ENCODE data around the gene ZC3H11A.
"Not testable (repeated sequence)": the region's sequence is repeated elsewhere in the genome, so short reads cannot be mapped to it uniquely, and the experiment has no call there.

Gene ZC3H11A

GRCh38 chr1:203795441-203796235 lies at the start of gene ZC3H11A, which contains the start of gene ZBED6:
Gene ZC3H11A, plus strand, starts transcription at chr1:203795623. Its CDS starts 21,448 bp downstream, at chr1:203817071.
Gene ZBED6, plus strand, starts transcription at chr1:203795623. Its CDS starts 1,900 bp downstream, at chr1:203797523.
- DNase-seq = peak; percentile 95

DNA sequence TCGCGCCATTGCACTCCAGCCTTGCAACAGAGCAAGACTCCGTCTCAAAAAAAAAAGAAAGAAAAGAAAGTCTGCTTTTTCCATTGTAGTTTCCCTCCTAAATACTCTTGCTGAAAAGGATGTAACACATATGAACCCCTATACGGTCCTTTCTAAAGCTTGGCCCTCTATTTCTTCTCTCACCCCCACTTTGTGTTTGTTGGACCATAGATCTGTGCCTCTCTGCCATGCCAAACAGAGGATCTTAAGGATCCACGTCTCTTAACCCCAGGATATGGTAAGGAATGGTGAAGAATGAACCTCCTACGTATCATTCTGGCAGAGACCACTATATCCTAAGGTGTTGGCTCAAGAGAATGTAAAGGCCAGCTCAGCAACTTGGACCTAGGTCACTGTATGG lies 49.1 kb upstream of the ZC3H11A start:
- DNase-seq = no peak

DNA sequence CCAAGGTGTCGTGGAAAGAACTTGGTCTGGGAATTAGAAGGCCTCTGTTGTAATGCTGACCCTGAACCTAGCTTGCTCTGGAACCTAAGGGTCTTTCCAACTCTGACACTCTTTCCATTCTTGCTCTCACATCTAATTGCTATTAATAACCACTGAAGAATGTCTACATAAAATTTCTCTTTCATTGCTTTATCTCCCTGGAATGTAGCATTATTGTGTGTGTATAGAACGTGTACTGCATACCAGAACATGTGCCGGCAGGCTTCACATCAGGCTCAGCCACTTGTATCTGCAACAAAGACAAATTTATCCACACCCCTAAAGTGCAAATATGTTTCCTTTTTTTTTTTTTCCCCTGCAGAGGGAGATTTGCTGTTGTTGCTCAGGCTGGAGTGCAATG lies 44.4 kb upstream of the ZC3H11A start:
- no peak for DNase-seq

DNA sequence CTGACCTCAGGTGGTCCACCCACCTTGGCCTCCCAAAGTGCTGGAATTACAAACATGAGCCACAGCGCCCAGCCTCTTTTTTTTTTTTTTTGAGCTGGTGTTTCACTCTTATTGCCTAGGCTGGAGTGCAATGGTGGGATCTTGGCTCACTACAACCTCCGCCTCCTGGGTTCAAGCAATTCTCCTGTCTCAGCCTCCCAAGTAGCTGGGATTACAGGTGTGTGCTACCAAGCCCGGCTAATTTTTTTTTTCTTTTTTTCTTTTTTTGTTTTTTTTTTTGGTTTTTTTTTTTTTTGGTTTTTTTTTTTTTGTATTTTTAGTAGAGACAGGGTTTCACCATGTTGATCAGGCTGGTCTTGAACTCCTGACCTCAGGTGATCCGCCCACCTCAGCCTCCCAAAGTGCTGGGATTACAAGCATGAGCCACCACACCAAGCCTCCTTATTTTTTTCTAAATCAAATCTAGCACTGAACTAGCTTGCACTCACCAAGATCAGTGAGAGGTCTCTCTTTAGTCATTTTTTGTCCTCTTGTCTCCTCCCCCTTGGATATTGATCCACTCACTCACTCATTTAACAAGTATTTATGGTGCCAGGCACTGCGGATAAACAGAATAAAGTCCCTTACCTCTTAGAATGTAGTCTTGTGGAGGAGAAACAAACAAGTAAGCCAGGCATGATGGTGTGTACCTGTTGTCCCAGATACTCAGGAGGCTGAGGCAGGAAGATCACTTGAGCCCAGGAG lies 43.6 kb upstream of the ZC3H11A start:
- DNase-seq = not testable (repeated sequence)

- DNase-seq = no peak
Observed at GRCh38 chr1:203754455-203754864, 41.0 kb upstream of the ZC3H11A start.

- no peak for DNase-seq
Observed at GRCh38 chr1:203756036-203756435, 39.4 kb upstream of the ZC3H11A start.

DNA sequence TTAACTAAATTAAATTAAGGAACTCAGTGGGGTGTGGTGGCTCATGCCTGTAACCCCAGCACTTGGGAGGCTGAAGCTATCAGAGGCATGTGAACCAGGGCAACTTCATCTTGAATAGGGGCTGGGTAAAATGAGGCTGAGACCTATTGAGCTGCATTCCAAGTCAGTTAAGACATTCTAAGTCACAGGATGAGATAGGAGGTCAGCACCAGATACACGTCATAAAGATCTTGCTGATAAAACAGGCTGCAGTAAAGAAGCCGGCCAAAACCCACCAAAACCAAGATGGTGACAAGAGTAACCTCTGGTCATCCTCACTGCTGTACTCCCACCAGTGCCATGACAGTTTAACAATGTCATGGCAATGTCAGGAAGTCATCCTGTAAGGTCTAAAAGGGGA lies 36.7 kb upstream of the ZC3H11A start:
- DNase-seq = not testable (repeated sequence)

- no peak for DNase-seq
Observed at GRCh38 chr1:203760506-203760905, 34.9 kb upstream of the ZC3H11A start.

DNA sequence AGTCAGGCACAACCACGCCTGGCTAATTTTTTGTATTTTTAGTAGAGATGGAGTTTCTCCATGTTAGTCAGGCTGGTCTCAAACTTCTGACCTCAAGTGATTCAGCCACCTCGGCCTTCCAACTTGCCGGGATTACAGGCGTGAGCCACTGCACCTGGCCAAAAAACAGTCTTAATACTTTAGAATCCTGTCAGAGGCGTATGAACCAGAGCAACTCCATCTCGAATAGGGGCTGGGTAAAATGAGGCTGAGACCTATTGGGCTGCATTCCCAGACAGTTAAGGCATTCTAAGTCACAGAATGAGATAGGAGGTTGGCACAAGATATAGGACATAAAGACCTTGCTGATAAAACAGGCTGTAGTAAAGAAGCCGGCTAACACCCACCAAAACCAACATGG lies 33.5 kb upstream of the ZC3H11A start:
- DNase-seq = not testable (repeated sequence)

- no peak for DNase-seq
Observed at GRCh38 chr1:203763505-203763904, 31.9 kb upstream of the ZC3H11A start.

DNA sequence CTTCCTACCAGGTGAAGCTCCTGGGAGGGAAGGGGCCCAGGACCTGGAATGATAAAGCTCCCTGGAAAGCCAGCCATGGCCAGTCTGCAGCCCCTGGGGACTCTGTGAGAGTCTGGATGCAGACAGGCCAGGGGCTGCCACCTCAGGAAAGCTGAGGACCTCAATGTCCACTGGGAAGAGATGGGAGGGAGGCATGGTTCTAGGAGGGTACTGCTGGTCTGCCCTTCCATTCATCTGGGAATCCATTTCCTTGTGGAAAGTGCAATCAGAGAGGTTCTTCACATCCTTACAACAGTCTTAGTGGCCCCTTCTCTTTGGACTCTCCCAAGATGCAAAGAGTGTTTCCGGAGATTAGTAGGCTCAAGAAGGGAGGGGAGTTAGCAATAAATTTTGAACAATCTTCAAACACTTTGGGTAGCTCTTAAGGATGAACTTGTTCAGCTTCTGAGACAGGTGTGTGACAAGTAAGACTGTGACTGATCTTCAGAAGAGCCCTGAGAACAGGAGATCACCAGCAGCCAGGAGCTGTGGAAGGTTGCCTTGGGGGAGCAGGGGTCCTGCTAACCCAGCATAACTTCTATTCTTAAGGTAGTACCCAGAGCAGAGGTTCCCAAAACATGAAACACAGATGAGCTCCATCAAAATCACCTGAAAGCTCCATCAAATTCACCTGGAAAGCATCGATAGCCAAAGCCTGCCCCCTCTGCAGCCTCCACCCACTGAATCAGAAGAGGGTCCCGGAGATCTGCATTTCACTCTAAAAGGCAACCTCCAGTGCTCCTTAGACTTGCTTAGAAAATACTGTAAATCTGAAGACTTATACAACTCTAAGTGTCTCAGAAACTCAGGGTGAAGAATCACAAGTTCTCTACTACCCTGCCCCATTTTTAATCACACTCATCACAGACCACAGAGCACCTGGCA lies 31.1 kb upstream of the ZC3H11A start:
- no peak for DNase-seq

DNA sequence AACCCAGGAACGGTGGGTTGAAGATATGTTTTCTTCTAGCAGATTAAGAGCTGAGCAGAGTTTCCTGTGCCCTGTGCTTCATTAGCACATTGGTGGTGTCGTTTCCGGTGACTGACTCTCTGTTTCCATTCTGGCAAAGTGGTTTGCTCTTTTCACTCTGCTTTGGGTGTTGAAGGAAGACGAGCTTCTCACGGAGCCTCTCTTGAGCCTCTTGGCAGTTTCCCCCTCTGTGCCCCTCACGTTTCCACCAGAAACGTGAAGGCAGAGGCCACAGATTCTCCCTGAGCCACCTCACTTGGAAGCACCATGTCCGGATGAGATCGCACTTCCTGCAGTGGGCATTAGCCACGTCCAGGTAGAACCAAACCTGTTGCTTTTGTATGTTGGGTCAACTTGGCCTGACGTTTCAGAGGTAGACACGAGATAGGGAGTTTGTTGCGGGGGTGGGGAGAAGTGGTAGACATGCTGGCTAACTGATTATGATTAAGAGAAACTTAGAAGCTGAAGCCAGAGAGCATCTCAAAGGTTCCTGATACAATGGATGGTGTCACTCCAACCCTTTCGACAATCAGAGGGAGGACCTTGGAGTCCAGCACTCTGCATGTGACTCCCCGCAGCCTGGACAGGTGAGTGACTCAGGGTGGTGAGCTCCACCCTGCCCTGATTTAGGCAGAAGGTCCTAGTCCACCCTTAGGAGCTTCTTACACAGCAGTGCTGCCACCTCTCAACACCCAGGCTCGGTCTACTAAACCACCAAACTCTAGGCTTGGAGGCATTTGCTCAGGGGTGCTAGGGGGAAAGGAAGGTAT lies 30.2 kb upstream of the ZC3H11A start, which contains the start of gene LAX1:
Gene LAX1 (plus strand): TSS at position 155 of the 809 bp plus-strand sequence. CDS start 383 bp downstream, at position 538.
- DNase-seq = no peak

GRCh38 chr1:203768256-203768655 lies 27.2 kb upstream of the ZC3H11A start:
- no peak for DNase-seq

DNA sequence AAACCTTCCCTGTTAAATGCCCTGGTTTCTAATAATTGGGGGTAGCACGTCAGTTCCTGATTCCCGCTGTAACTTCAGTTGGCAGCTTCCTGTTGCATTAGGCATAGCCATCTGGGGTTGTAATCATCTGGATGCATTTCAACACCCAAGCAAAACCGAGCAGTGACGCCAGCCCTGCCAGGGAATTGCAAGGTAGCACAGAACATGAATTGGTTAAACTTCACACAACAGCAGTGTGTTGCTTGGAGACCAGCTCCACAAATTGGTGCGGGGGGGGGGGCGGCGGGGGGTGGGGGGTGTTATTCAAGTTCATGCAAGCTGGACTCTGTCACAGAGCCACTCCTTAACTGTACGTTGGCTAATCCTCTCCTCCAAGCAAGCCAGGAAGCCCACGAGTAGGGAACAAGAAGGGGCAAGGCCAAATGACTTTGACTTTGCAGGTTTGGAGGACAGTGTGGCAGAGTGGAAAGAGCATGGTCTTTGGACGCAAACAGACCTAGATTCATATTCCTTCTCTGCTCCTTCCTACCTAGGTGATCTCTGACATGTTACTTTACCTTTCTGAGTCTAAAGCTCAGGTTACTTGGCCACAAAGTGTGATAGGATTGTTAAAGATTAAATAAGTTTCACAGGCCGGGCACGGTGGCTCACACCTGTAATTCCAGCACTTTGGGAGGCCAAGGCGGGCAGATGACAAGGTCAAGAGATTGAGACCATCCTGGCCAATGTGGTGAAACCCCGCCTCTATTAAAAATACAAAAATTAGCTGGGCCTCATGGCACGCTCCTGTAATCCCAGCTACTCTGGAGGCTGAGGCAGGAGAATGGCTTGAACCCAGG lies 25.7 kb upstream of the ZC3H11A start:
- DNase-seq = peak; percentile 33

GRCh38 chr1:203771901-203772301 lies 23.5 kb upstream of the ZC3H11A start:
- no peak for DNase-seq

DNA sequence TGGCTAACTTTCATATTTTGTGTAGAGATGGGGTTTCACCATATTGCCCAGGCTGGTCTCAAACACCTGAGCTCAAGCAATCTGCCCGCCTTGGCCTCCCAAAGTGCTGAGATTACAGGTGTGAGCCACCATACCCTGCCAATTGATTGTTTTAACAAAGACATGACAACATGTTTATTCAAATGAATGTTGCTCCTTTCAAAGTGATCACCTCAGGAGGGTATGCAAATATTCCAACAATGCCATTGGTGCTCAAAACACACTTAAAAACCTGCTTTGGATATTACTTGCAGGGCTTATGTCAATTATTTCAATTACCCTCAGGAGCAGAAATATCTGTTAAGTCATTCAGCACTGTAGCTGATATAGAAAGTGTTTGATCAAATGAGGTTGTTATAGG lies 22.6 kb upstream of the ZC3H11A start:
- no peak for DNase-seq

- DNase-seq = no peak
Observed at GRCh38 chr1:203776636-203777035, 18.8 kb upstream of the ZC3H11A start.

GRCh38 chr1:203777596-203777995 lies 17.8 kb upstream of the ZC3H11A start:
- DNase-seq = no peak

DNA sequence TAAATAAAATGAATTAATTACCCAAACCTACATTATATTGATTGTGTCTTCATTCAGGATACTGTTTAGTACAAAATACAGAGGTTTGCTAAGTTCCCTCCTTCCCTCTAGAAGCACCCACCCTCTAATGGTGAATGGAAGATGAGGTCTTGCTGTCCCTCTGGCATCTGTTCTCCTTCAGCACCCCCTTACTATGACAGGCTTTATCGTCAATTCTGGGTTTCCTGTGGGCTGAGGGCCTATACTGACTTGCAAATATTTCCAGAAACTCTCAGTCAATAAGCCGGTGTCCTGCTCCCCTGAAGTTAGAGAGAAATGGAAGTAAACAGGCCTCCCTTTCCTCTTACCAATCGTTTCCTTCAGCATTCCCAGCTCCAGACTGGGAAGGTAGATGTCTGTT lies 17.3 kb upstream of the ZC3H11A start:
- DNase-seq = no peak

DNA sequence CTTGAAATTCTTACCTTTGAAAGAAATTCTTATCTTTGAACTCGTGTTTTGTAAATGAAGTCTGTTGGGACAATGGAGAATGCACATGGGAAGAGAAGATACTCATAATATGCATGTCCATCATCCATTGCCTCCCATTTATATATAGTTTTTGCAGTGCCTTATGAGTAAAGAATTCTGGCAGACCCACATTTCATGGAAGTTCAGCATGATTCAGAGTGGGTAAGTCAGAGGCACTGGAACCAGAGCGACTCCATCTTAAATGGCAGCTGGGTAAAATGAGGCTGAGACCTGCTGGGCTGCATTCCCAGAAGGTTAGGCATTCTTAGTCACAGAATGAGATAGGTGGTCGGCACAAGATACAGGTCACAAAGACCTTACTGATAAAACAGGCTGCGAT lies 16.6 kb upstream of the ZC3H11A start:
- DNase-seq = no peak

- no peak for DNase-seq
Observed at GRCh38 chr1:203781962-203782361, 13.5 kb upstream of the ZC3H11A start.
